Activated T-cell treated with anti-CD3 and anti-CD28 coated beads for 24 hours (primary cell): ENCODE measurements around the gene KCNT2.
"Not testable (repeated sequence)": the region's sequence is repeated elsewhere in the genome, so short reads cannot be mapped to it uniquely, and the experiment has no call there.

Experiments
- DNase-seq: peaks from one replicate; pipeline ENCODE4 v3.0.0-alpha.2; 2020; ENCODE audit warnings: low read depth

The KCNT2 gene

GRCh38 chr1:196312739-196313138 lies 295.5 kb downstream of the KCNT2 start:
- DNase-seq = no peak

DNA sequence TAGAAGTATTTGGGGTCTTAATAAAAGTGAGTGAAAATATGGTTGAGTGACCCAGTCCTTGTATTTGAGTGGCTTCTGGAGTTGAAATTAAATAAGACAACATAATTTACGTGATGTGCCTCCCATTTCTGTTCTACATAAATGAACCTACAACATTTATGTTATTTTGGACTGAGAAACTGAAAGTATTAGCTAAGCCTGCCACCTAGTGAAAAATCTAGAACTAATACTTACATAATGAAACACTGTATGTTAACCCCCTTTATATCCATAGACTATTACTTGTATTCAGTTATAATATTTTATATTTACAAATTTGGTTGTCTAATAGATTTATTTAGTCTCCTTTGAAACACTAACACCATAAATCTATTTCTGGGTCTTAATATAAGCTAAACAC lies 298.9 kb downstream of the KCNT2 start:
- DNase-seq = no peak

DNA sequence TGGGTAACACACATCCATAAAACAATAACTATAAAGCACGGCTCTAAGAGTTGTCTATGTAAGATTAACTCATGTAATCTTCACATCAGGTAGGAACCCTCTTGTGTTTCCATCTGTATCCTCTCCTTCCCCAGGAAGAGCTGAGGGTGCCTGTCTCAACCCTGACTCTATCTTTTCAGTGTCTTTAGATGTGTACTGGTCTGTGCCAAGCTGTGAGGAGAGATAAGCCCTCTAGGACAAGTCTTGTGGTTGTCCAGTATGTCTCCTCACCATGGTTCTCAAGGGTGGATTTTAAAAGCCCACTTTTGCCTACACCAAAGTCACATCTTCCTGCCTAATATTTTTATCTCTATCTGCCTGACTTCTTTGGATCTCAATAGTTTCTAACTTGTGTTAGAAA lies 300.1 kb downstream of the KCNT2 start:
- no peak for DNase-seq

GRCh38 chr1:196306421-196306820 lies 301.8 kb downstream of the KCNT2 start:
- DNase-seq = no peak

- no peak for DNase-seq
Measured at GRCh38 chr1:196305216-196305615, 303.0 kb downstream of the KCNT2 start.

DNA sequence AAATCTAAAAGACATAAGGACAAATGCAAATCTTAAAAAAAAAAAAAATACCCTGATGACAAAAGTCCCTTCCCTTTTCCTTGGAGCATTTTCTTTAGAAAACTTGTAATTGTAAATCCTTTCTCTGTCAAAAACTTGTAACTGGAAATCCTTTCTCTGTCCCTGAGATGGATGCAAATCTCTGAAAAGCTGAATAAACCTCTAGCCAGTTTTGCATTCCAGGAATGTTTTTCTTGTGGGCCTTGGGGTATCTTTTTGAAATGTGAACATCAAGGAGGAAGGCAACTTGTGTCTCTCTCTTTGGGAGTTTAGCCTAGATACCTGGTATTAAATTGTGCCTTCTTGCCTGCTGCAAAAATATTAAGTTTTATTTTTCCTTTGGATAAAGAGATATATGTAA lies 305.3 kb downstream of the KCNT2 start:
- DNase-seq = no peak

GRCh38 chr1:196302420-196302819 lies 305.8 kb downstream of the KCNT2 start:
- DNase-seq = no peak

DNA sequence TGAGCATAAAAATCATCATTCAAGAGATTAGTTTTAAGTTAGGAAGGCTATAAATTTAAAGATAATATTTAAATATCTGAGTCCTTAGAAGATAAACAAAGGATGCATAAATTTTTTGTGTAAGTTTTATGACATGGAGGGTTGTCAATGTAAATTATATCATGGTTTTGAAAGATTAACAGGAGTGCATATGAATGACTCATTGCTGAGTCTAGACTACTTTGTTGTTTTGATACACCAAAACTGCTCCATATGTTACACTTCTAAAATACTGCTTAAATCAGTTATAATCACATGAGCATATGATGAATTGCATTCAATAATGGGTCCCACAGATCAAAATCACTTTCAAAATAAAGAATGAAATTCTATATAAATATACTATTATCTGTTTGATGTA lies 312.5 kb downstream of the KCNT2 start:
- DNase-seq = no peak

GRCh38 chr1:196278816-196279215 lies 329.4 kb downstream of the KCNT2 start:
- DNase-seq = no peak

GRCh38 chr1:196277860-196278259 lies 330.4 kb downstream of the KCNT2 start:
- DNase-seq = no peak

DNA sequence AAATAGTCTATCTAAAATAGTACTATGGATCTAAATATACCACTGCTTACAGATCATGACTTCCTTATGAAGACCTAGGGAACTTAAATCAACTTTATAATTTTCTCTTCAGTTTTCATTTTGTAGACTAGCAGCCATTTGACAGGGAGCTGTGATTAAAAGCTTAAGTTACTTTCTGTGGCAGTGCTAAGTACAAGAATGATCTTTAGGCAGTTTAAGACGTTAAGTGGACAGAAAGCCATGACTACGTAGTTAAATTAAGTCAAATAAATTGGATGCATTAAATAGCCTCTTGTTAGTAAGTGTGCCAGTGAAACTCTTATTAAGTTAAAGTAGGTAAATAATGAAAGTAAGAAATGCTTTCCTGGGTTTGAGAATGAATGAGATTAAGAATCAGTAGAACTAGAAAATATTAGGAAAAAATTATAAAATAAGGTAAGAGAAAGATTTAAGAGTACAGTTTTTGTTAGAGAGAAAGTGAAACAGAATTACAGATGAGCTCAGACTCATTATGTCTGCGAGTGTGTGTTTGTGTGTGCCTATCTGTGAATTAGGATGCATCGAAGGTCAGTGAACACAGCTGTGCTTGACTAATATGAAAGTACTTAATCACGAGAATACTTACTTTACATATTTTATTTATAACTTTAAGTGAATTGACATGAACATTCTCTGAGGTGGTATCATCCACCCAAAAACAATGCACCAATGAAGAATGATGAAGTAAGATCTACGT lies 336.9 kb downstream of the KCNT2 start:
- DNase-seq = no peak

- DNase-seq = not testable (repeated sequence)
Measured at GRCh38 chr1:196263086-196263485, 345.2 kb downstream of the KCNT2 start.

DNA sequence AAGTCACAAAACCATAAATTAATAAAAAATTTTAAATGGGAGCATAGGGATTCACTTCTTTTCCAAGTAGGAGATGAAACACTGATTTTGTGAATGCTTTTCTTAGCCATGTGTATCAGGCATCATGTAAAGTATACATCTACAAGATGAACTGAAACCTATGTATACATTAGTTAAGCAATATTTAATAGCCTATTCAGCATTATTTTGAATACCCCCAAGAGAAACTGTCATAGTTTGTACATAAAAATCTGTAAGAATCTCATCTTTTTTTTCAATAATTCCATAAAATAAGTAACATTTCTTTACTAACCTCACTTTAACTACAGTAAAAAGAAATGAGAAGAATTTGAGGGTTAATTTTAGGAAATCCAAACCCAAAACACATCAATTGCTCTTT lies 348.0 kb downstream of the KCNT2 start:
- no peak for DNase-seq

- DNase-seq = no peak
Measured at GRCh38 chr1:196259316-196259715, 348.9 kb downstream of the KCNT2 start.

DNA sequence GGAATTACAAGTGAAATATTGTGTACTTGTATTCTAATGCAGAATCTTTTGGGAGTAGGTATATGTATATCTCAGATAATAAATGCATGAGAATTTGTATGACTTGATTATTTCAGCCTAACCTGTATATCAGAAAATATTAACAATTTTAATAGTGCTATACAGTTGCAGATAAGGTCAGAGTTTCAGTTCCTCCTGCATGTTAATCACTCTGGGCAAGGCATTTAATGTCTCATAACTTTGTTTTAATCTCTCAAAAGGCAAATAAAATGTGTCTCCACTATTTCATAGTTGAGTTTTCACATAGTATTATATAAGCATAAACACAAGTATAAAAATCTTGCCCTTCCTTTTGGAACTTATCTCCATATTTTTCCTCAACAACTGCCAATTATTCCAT lies 352.5 kb downstream of the KCNT2 start:
- DNase-seq = no peak

DNA sequence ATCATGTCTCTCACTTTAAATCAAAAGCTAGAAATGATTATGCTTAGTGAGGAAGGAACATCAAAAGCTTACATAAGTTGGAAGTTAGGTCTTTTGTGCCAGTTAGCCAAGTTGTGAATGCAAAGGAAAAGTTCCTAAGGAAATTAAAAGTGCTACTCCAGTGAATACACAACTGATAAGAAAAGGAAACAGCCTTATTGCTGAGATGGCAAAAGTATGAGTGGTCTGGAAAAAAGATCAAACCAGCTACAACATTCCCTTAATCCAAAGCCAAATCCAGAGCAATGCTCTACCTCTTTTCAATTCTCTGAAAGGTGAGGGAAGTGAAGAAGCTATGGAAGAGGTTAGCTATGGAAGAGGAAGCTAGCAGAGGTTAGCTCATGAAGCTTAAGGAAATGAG lies 378.7 kb downstream of the KCNT2 start:
- no peak for DNase-seq

- DNase-seq = no peak
Measured at GRCh38 chr1:196214866-196215265, 393.4 kb downstream of the KCNT2 start.

- DNase-seq = no peak
Measured at GRCh38 chr1:196209983-196210382, 398.3 kb downstream of the KCNT2 start.

- no peak for DNase-seq
Measured at GRCh38 chr1:196209265-196209664, 399.0 kb downstream of the KCNT2 start.

- DNase-seq = no peak
Measured at GRCh38 chr1:196207612-196208217, 400.5 kb downstream of the KCNT2 start.

GRCh38 chr1:196205882-196206281 lies 402.4 kb downstream of the KCNT2 start:
- DNase-seq = no peak

GRCh38 chr1:196196486-196196885 lies 411.8 kb downstream of the KCNT2 start:
- no peak for DNase-seq

DNA sequence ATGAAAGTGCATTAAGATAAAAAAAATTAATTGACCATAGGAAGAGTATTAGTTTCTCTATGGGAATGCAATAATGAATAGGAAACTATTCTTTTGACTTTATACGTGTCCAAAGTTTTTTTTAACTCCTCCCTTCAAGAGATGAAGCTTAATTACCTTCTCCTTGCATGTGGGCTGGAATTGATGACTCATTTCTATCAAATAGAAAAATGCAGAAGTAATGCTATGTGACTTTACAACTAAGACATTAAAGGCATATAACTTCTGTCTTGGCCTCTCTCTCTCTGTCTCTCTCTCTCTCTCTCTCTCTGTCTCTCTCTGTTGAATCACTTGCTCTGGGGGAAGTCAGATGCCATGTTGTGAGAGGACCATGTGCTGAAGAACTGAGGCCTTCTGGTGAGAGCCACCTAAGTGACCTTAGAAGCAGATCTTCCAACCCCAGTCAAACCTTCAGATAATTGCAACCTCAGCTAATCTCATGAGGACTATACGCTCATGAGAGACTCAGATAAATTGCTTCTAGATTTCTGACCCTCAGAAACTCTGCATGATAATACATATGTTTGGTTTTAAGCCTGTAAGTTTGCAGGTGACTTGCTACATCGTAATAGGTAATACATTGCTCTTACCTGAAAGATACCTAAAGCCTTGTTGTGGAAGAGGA lies 414.2 kb downstream of the KCNT2 start:
- no peak for DNase-seq
